Peyer's patch (tissue), 4 donors: ENCODE data around the gene ATG5.

Experiments used
- POLR2A ChIP-seq, 2 donors: fragments of 450-650 bp; IDR thresholded peaks; one replicate each; pipeline ENCODE4 v1.5.1; 2017; ENCODE audit warnings: antibody characterized with exemption in 2 of 2, mild to moderate bottlenecking in 2 of 2, moderate library complexity in 2 of 2
- TF ChIP-seq, protein P1 (sequence below), 6 experiments: fragments of 450-650 bp in 4 of 6; fragments of 200-600 bp in 2 of 6; sonication (generic) in 1 of 6; IDR thresholded peaks; one replicate each; pipeline ENCODE4 v1.5.1; 2017 to 2019; ENCODE audit warnings: antibody characterized with exemption in 6 of 6, mild to moderate bottlenecking in 3 of 6, moderate library complexity in 1 of 6

- TF ChIP-seq, protein P1, sequence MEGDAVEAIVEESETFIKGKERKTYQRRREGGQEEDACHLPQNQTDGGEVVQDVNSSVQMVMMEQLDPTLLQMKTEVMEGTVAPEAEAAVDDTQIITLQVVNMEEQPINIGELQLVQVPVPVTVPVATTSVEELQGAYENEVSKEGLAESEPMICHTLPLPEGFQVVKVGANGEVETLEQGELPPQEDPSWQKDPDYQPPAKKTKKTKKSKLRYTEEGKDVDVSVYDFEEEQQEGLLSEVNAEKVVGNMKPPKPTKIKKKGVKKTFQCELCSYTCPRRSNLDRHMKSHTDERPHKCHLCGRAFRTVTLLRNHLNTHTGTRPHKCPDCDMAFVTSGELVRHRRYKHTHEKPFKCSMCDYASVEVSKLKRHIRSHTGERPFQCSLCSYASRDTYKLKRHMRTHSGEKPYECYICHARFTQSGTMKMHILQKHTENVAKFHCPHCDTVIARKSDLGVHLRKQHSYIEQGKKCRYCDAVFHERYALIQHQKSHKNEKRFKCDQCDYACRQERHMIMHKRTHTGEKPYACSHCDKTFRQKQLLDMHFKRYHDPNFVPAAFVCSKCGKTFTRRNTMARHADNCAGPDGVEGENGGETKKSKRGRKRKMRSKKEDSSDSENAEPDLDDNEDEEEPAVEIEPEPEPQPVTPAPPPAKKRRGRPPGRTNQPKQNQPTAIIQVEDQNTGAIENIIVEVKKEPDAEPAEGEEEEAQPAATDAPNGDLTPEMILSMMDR (IDR thresholded peaks at IDR 0.05) = no peak
- TF ChIP-seq POLR2A (IDR thresholded peaks at IDR 0.05) = no peak
These were observed 72.4 kb downstream of the ATG5 start for GRCh38 chr6:106253172-106253571.
